Adrenal gland (tissue), 12 donors: ENCODE results near the gene TMEM132C. TPM values are rescaled to one million over a fixed set of nuclear protein-coding genes. Genes with fewer than 3 reads are reported as not detected.

Experiments
- DNase-seq, 7 donors: peaks; one replicate each; pipeline ENCODE4 v3.0.0-alpha.2; 2019 to 2020
- H3K27ac ChIP-seq, 5 donors: fragments of 200-600 bp; sonication (generic) in 4 of 5; 1 replicate in 3 of 5; 2 replicates in 2 of 5; pipeline versions ENCODE4 v1.5.1 to v1.8.0; 2016 to 2020; ENCODE audit warnings: mild to moderate bottlenecking in 1 of 5
- H3K27me3 ChIP-seq: fragments of 200-600 bp; 2 replicates; pipeline ENCODE4 v1.8.0; 2021
- H3K36me3 ChIP-seq, 2 donors: fragments of 200-600 bp; replicated peaks in 1 of 2; 1 replicate in 1 of 2; 2 replicates in 1 of 2; pipeline versions ENCODE4 v1.5.1 to v1.8.0; 2018 to 2022
- H3K4me1 ChIP-seq, 2 donors: fragments of 200-600 bp; replicated peaks in 1 of 2; 1 replicate in 1 of 2; 2 replicates in 1 of 2; pipeline versions ENCODE4 v1.5.1 to v1.8.0; 2018 to 2021
- H3K4me3 ChIP-seq, 4 donors: fragments of 200-600 bp; sonication (generic) in 3 of 4; one replicate each; pipeline ENCODE4 v1.5.1; 2016 to 2018
- H3K9me3 ChIP-seq, 3 donors: fragments of 200-600 bp; sonication (generic) in 1 of 3; replicated peaks in 1 of 3; 1 replicate in 2 of 3; 2 replicates in 1 of 3; pipeline versions ENCODE4 v1.5.1 to v1.8.0; 2016 to 2021
- POLR2A ChIP-seq, 2 donors: fragments of 450-650 bp; IDR thresholded peaks; one replicate each; pipeline ENCODE4 v1.6.1; 2017; ENCODE audit warnings: antibody characterized with exemption in 2 of 2, mild to moderate bottlenecking in 2 of 2, moderate library complexity in 1 of 2
- WGBS, 4 donors: extraction: QIAGEN DNeasy Blood & Tissue Kit in 2 of 4; methylation state at CpG; one replicate each; pipeline versions ENCODE4 v1.1.5 to v1.1.7; 2013 to 2017; 5-methylcytosine and 5-hydroxymethylcytosine counted together
- intact Hi-C, 2 donors: fragments of 100-400 bp; cut with DNase I; formaldehyde crosslinking; loops; one replicate each; pipeline versions ENCODE4 v1.14.1 to v1.15.0; 2022 to 2023
- polyA plus RNA-seq, 3 donors: library from polyadenylated mRNA; stranded (reverse); fragments of 200-250 nt in 2 of 3; fragments of 350-450 nt in 1 of 3; fragmentation: Illumina TruSeq in 1 of 3; extraction: RNeasy Lipid Tissue Mini Kit (QIAGEN cat#74804) in 1 of 3; gene quantifications; one replicate each; pipeline ENCODE4 v1.2.3, GENCODE V29; 2013 to 2014
- total RNA-seq, 9 donors: library from RNA; depleted of rRNA in 4 of 9; stranded (reverse); fragments of >200 nt in 4 of 9; fragments of 120-200 nt in 1 of 9; fragmentation: NEBNext Ultra II Directional in 1 of 9; extraction: Animal tissue kit (Norgen Biotek cat#: 25700) in 1 of 9; gene quantifications; one replicate each; pipeline versions ENCODE4 v1.1.0 to v1.2.4, GENCODE V29; 2013 to 2023
- TF ChIP-seq, protein P1 (sequence below), 6 experiments: fragments of 450-650 bp in 4 of 6; fragments of 200-600 bp in 2 of 6; sonication (generic) in 1 of 6; IDR thresholded peaks; 1 replicate in 5 of 6; 2 replicates in 1 of 6; pipeline versions ENCODE4 v1.5.1 to v1.8.0; 2016 to 2021; ENCODE audit warnings: antibody characterized with exemption in 6 of 6, mild to moderate bottlenecking in 2 of 6, moderate library complexity in 1 of 6
- donor health status: healthy with polysubstance abuse.
- donor health status: Bipolar disorder and iron deficiency.
- donor health status: DM: yes; HTN: yes; CAD: no.
- donor health status: DM: no; HTN: no; CAD: no.
- donor health status: DM: no; HTN: no; CAD: no.
- donor health status: DM: yes; HTN: yes; CAD: no.

TMEM132C gene
- total and polyA plus RNA-seq, 12 donors: 1.2 to 4.2 (median 2.5) TPM

GRCh38 chr12:128268379-128268995, 1.5 kb downstream of the TMEM132C start:
- peaks cover 22% of the 10 kb centered on the region for H3K27me3 ChIP-seq
- no peaks in the 10 kb centered on the region for H3K36me3 ChIP-seq
- H3K9me3 ChIP-seq: no peaks in the 10 kb centered on the region
- no peak for TF ChIP-seq POLR2A (IDR thresholded peaks at IDR 0.05)
- TF ChIP-seq, protein P1, sequence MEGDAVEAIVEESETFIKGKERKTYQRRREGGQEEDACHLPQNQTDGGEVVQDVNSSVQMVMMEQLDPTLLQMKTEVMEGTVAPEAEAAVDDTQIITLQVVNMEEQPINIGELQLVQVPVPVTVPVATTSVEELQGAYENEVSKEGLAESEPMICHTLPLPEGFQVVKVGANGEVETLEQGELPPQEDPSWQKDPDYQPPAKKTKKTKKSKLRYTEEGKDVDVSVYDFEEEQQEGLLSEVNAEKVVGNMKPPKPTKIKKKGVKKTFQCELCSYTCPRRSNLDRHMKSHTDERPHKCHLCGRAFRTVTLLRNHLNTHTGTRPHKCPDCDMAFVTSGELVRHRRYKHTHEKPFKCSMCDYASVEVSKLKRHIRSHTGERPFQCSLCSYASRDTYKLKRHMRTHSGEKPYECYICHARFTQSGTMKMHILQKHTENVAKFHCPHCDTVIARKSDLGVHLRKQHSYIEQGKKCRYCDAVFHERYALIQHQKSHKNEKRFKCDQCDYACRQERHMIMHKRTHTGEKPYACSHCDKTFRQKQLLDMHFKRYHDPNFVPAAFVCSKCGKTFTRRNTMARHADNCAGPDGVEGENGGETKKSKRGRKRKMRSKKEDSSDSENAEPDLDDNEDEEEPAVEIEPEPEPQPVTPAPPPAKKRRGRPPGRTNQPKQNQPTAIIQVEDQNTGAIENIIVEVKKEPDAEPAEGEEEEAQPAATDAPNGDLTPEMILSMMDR (IDR thresholded peaks at IDR 0.05): no peak
- H3K4me1 ChIP-seq: peaks cover 0 to 3% of the 10 kb centered on the region in 2 donors
- peak overlapping the region in 1 of 4 donors; percentile 48 for H3K4me3 ChIP-seq
- 2 to 3% (median 3%) methylated on average over 14 to 32 of the region's 32 CpGs for WGBS, 4 donors
- H3K27ac ChIP-seq: no peak overlapping the region
- intact Hi-C loops: loop anchor here in 1 of 2 donors (10.0 kb wide), 1 partner anchor 1646 kb away; no protein-coding TSS in a partner anchor
- no peak for DNase-seq

- 6 to 10% (median 7%) methylated on average over 10 of the region's 10 CpGs for WGBS, 4 donors
- Histone ChIP-seq H3K9me3 (no peaks in the 10 kb centered on the region), H3K4me1 (peaks cover 0 to 3% of the 10 kb centered on the region in 2 donors), H3K4me3 (no peak overlapping the region), H3K27me3 (peaks cover 22% of the 10 kb centered on the region), H3K36me3 (no peaks in the 10 kb centered on the region), H3K27ac (no peak overlapping the region)
- TF ChIP-seq, protein P1 (IDR thresholded peaks at IDR 0.05): no peak
- no peak for TF ChIP-seq POLR2A (IDR thresholded peaks at IDR 0.05)
- intact Hi-C loops: loop anchor here in 1 of 2 donors (10.0 kb wide), 1 partner anchor 1646 kb away; no protein-coding TSS in a partner anchor
- DNase-seq: no peak
These were observed 2.2 kb downstream of the TMEM132C start for GRCh38 chr12:128269181-128269591.

GRCh38 chr12:128276471-128276870, 9.5 kb downstream of the TMEM132C start:
- H3K4me3 ChIP-seq: no peak overlapping the region
- WGBS, 4 donors: 71 to 84% (median 79%) methylated on average over 4 of the region's 4 CpGs
- H3K4me1 ChIP-seq: no peaks in the 10 kb centered on the region
- no peak for TF ChIP-seq POLR2A (IDR thresholded peaks at IDR 0.05)
- TF ChIP-seq, protein P1 (IDR thresholded peaks at IDR 0.05): no peak
- H3K36me3 ChIP-seq: no peaks in the 10 kb centered on the region
- H3K27ac ChIP-seq: no peak overlapping the region
- DNase-seq: no peak
- no peaks in the 10 kb centered on the region for H3K9me3 ChIP-seq
- no peaks in the 10 kb centered on the region for H3K27me3 ChIP-seq
- intact Hi-C loops: no loop called here

DNA sequence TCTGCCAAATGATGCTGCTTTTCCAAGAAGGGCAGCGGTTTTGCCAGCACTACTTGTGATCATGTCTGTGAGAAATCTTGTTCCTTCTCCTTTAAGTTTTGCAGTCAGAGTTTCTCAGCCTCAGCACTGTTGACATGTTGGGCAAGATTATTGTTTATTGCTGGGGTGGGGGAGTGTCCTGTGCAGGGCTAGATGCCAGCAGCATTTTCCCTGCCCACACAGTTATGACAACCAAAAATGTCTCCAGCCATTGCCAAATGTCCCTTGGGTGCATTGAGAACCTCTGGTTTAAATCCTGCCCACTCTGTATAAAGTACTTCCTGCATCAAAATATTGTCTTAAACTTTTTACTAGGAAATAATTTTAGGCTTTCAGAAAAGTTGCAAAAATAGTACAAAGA, 20.0 kb downstream of the TMEM132C start:
- no peaks in the 10 kb centered on the region for H3K4me1 ChIP-seq

More for the DNA sequence above, 20.0 kb downstream of the TMEM132C start:
- no peak overlapping the region for H3K27ac ChIP-seq
- TF ChIP-seq, protein P1 (IDR thresholded peaks at IDR 0.05): no peak
- TF ChIP-seq POLR2A (IDR thresholded peaks at IDR 0.05): no peak
- DNase-seq: peak in 4 of 7 donors; percentile 22 to 30 (median 26)
- 61 to 83% (median 75%) methylated on average over 1 of the region's 1 CpG for WGBS, 4 donors
- H3K27me3 ChIP-seq: no peaks in the 10 kb centered on the region
- H3K4me3 ChIP-seq: no peak overlapping the region
- no peaks in the 10 kb centered on the region for H3K36me3 ChIP-seq
- no peaks in the 10 kb centered on the region for H3K9me3 ChIP-seq
- intact Hi-C loops: no loop called here
